Panc1 (cell line): ENCODE data around the gene SFXN3. TPM values are rescaled to one million over a fixed set of nuclear protein-coding genes. Genes with fewer than 3 reads are reported as not detected.

Experiments used
- ATAC-seq: fragments of 200-7000 bp; cut with Tn5 transposase; 2 replicates; pipeline ENCODE4 v1.9.1; 2020; ENCODE audit warnings: mild to moderate bottlenecking, moderate library complexity
- BruUV-seq: library from RNA; stranded (reverse); fragments of 400-500 nt; replicated peaks from 2 replicates; lab custom pipeline; 2021; lab: Mats Ljungman, UMichigan
- CTCF ChIA-PET: fragments of 300-600 bp; sonication (Branson Sonifier 250); formaldehyde crosslinking; loops from one replicate; lab custom pipeline; 2022; ENCODE audit warnings: antibody characterized with exemption; lab: Charles Lee
- POLR2A ChIA-PET: fragments of 300-600 bp; sonication (Branson Sonifier 250); formaldehyde crosslinking; loops from one replicate; lab custom pipeline; 2022; ENCODE audit warnings: antibody characterized with exemption; lab: Charles Lee
- DNase-seq: peaks from one replicate; pipeline ENCODE4 v3.0.0-alpha.2; 2010; ENCODE audit warnings: low read depth, low spot score
- H3K27ac ChIP-seq: 2 replicates; pipeline ENCODE4 v1.5.1; 2011; ENCODE audit warnings: mild to moderate bottlenecking, low read length, inconsistent platforms
- H3K27me3 ChIP-seq: fragments of 200-500 bp; sonication (Bioruptor generic); 2 replicates; pipeline ENCODE4 v1.6.0; 2014; ENCODE audit warnings: low read length, inconsistent platforms; ENCODE audit not compliant: control insufficient read depth, insufficient read depth
- H3K36me3 ChIP-seq: fragments of 200-500 bp; sonication (Bioruptor generic); 2 replicates; pipeline ENCODE4 v1.5.1; 2014; ENCODE audit warnings: inconsistent platforms, mild to moderate bottlenecking, low read length, moderate library complexity; ENCODE audit not compliant: control insufficient read depth, insufficient read depth
- H3K4me1 ChIP-seq: 2 replicates; pipeline ENCODE4 v1.5.1; 2011; ENCODE audit warnings: inconsistent platforms, mild to moderate bottlenecking, low read length, moderate library complexity; ENCODE audit not compliant: control insufficient read depth, insufficient read depth
- H3K4me3 ChIP-seq, 2 experiments: 2 replicates each; pipeline ENCODE4 v1.5.1; 2011 to 2012; ENCODE audit warnings: low read depth in 2 of 2, low read length in 2 of 2, mild to moderate bottlenecking in 2 of 2, inconsistent platforms in 1 of 2, moderate library complexity in 1 of 2
- H3K9me3 ChIP-seq: fragments of 200-500 bp; sonication (Bioruptor generic); 2 replicates; pipeline ENCODE4 v1.5.1; 2014; ENCODE audit warnings: low read depth, mild to moderate bottlenecking, inconsistent platforms, low read length, moderate library complexity; ENCODE audit not compliant: control insufficient read depth, insufficient read depth
- CTCF ChIP-seq: fragments of 450-650 bp; IDR thresholded peaks from 2 replicates; pipeline ENCODE4 v1.5.1; 2017; ENCODE audit warnings: mild to moderate bottlenecking
- POLR2AphosphoS5 ChIP-seq: IDR thresholded peaks from 2 replicates; pipeline ENCODE4 v1.6.1; 2012; ENCODE audit warnings: mild to moderate bottlenecking, low read depth, low read length, moderate library complexity
- REST ChIP-seq, 2 experiments: IDR thresholded peaks; 2 replicates each; pipeline ENCODE4 v1.6.1; 2011 to 2012; ENCODE audit warnings: low read depth in 2 of 2, control low read depth in 1 of 2, low read length in 1 of 2, mild to moderate bottlenecking in 1 of 2, moderate library complexity in 1 of 2; ENCODE audit not compliant: insufficient read depth in 1 of 2
- SIN3A ChIP-seq: IDR thresholded peaks from 2 replicates; pipeline ENCODE4 v1.6.1; 2012; ENCODE audit warnings: low read depth, mild to moderate bottlenecking, low read length, moderate library complexity, borderline replicate concordance; ENCODE audit not compliant: insufficient read depth
- TCF7L2 ChIP-seq: IDR thresholded peaks from 2 replicates; pipeline ENCODE4 v1.6.1; 2011; ENCODE audit warnings: mild to moderate bottlenecking, low read depth, low read length, inconsistent platforms
- in situ Hi-C: cut with HindIII; loops from 2 replicates; pipeline ENCODE4 v1.10.0; 2016; ENCODE audit warnings: low sequenced_read_pairs, low pct_unique_long_range_greater_than_20kb
- intact Hi-C: fragments of 100-400 bp; cut with micrococcal nuclease; formaldehyde crosslinking; loops from one replicate; pipeline ENCODE4 v1.10.0; 2022; ENCODE audit not compliant: unreplicated experiment
- total RNA-seq: library from RNA; stranded (reverse); gene quantifications from one replicate; pipeline ENCODE4 v1.2.1, GENCODE V29; 2021; ENCODE audit not compliant: unreplicated experiment

Gene SFXN3
- total RNA-seq, 1 experiment from 2014 or later = 15.3 TPM

- POLR2A ChIA-PET = interaction anchor here (0.5 to 1.1 kb wide), 5 partner anchors 17 to 254 kb away, joined by 3 to 14 read pairs (median 5); partner anchors contain the start of gene KAZALD1
- in situ Hi-C loops (no loop called here), intact Hi-C loops (no loop called here)
- peak; percentile 73 for ATAC-seq
- no peak for DNase-seq
- H3K36me3 ChIP-seq = peaks cover 7% of the 10 kb centered on the region; the same call in 1 of the 2 replicates
- peak; percentile 99 for TF ChIP-seq CTCF
- peak; percentile 24 for TF ChIP-seq POLR2AphosphoS5
- TF ChIP-seq SIN3A = peak; percentile 92; the same call in 1 of the 2 replicates
- no peak for TF ChIP-seq TCF7L2
- TF ChIP-seq REST (IDR thresholded peaks at IDR 0.05; ENCODE audit: insufficient read depth in 1 of 2, low read depth in 2 of 2, low read length in 1 of 2) = 0 out of 4 replicates have a peak, but pooled peaks of 1 of the 2 experiments have one; percentile 28
- H3K27ac ChIP-seq = peak overlapping the region; percentile 96
- no peaks in the 10 kb centered on the region for H3K9me3 ChIP-seq
- H3K4me1 ChIP-seq = peaks cover 40% of the 10 kb centered on the region
- peak overlapping the region; percentile 74 to 87 for H3K4me3 ChIP-seq
- no TSS peak for BruUV-seq
- CTCF ChIA-PET = interaction anchor here (0.8 to 1.8 kb wide), 8 partner anchors 9 to 52 kb away, joined by 3 to 11 read pairs (median 4); partner anchors contain the start of gene SEMA4G
- H3K27me3 ChIP-seq = no peaks in the 10 kb centered on the region
Measured at GRCh38 chr10:100997360-100998182, 33.5 kb upstream of the SFXN3 start.

- TF ChIP-seq REST (IDR thresholded peaks at IDR 0.05; ENCODE audit: insufficient read depth in 1 of 2, low read depth in 2 of 2, low read length in 1 of 2) (no peak), CTCF (no peak), TCF7L2 (no peak), POLR2AphosphoS5 (no peak), SIN3A (no peak)
- Histone ChIP-seq H3K4me3 (peak overlapping the region; percentile 74 to 87), H3K27ac (peak overlapping the region; percentile 96), H3K36me3 (peaks cover 8% of the 10 kb centered on the region; the same call in 1 of the 2 replicates), H3K4me1 (peaks cover 40% of the 10 kb centered on the region), H3K27me3 (no peaks in the 10 kb centered on the region), H3K9me3 (no peaks in the 10 kb centered on the region)
- BruUV-seq = no TSS peak
- ATAC-seq (peak; percentile 49), DNase-seq (no peak)
- intact Hi-C loops = no loop called here
- CTCF ChIA-PET = interaction anchor here (0.6 to 1.2 kb wide), 10 partner anchors 8 to 786 kb away, joined by 3 to 14 read pairs (median 4); no protein-coding TSS in a partner anchor
- POLR2A ChIA-PET = interaction anchor here (0.6 to 1.1 kb wide), 4 partner anchors 16 to 255 kb away, joined by 3 to 14 read pairs (median 6); no protein-coding TSS in a partner anchor
- in situ Hi-C loops = no loop called here
Measured at GRCh38 chr10:100998183-100998990, 32.6 kb upstream of the SFXN3 start.
